HG02678 (cell line): ENCODE results near the gene ERGIC1.
A peak's percentile ranks its signal among the peaks of the same experiment; 100 is the strongest.

Experiments used
- ATAC-seq: cut with Tn5 transposase; IDR thresholded peaks from one replicate; pipeline ENCODE4 v1.9.1; 2021; ENCODE audit warnings: mild to moderate bottlenecking, moderate library complexity; ENCODE audit not compliant: unreplicated experiment

Gene ERGIC1

DNA sequence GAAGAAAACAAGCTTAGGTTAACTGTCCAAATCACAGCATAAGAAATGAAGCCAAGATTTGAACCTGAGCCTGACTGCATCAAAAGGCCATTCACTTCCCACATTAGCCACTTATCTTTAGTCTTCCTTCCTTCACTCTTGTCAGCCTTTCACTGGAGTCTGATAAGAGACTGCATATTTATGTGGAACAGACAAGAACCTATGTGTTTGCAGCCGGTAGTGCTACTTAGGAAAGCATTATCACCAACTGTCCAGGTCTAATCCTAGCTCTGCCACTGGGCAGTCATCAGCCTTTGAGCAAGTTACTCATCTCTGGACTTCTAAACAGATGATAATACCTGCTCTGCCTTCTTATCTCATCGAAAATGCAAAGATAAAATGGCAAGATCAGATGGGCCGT, 137.4 kb downstream of the ERGIC1 start:
- ATAC-seq: no peak

DNA sequence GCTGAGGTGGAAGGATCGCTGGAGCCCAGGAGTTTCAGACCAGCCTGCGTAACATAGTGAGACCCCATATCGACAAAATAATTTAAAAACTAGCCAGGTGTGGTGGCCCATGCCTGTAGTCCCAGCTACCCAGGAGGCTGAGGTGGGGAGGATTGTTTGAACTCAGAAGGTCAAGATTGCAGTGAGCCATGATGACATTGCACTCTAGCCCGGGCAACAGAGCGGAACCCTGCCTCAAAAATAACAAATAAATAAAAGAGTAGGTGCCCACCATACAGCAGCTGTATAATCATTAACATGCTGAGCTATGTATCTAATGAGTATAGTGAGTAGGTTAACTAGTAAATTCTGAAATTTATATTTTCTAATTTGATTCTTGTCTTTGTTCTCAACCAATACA, 138.5 kb downstream of the ERGIC1 start:
- no peak for ATAC-seq

DNA sequence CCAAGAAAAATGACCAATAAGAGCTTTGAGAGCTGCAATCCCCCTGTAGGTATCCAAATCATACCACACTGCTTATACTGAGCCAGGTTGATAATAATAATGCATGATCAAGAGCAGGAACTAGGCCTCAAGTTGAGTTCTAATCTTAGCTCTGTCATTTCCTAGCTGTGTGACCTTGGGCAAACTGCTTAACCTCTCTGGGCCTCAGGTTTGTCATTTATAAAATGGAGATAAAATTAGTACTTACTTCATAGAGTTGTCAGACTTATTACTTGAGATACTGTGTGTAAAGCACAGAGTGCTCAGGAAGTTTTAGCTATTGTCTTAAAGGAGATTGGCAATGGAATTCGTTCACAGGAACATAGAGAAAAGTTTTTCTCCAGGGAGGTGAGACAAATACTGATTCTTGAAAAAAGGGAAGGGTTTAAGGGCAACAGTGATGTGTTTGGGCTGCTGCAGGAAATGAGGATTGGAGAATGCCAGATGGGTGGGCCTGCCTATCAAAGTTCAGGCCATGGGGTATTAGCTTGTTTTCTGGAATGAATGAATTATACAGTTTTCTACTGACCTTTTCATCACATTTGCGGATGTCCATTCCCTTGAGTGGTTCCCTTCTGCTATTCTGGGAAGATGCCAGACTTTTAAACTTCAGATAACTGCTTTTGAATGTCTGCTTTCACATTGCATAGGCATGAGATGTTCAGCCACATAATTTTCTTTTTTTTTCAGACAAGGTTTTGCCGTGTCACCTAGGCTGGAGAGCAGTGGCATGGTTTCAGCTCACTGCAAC, 139.3 kb downstream of the ERGIC1 start:
- no peak for ATAC-seq

DNA sequence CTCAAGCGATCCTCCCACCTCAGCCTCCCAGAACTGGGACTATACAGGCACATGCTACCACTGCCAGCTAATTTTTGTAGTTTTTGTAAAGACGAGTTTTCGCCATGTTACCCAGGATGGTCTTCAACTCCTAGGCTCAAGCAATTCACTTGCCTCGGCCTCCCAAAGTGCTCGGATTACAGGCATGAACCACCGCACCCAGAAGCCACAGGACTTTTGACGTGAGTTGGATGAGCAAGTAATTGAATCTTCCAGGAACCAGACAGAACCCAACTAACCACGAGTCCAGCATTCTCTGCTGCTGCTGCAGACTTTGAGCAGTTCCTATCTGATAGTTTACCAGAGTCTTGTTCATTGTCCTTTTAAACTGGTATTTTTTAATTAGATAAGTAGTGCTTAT, 139.9 kb downstream of the ERGIC1 start:
- no peak for ATAC-seq

DNA sequence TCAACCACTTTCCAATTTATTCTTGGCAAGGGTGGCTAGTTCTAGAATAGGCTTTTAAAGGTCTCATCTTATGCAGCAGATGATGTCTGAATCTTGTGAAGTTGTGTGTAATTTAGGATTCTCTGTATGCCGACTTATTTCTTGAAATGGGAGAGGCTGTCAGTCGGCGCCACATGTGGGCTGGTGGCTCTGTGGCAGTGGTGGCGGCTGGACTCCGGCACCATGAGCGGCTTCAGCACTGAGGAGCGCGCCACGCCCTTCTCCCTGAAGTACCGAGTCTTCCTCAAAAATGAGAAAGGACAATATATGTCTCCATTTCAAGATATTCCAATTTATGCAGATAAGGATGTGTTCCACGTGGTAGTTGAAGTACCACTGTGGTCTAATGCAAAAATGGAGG, 141.2 kb downstream of the ERGIC1 start:
- ATAC-seq: no peak

DNA sequence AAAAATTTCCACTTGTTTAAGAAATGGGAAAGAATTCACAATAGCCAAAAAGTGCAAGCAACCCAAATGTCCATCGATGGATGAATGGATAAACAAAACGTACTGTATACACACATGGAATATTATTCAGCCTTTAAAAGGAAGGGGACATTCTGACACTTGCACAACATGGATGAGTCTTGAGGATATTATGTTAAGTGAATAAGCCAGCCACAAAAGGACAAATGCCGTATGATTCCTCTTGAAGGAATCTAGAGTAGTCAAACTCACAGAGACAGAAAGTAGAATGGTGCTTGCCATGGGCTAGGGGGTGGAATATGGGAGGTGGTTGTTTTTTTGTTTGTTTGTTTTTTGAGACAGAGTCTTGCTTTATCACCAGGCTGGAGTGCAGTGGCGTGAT, 145.7 kb downstream of the ERGIC1 start:
- no peak for ATAC-seq

DNA sequence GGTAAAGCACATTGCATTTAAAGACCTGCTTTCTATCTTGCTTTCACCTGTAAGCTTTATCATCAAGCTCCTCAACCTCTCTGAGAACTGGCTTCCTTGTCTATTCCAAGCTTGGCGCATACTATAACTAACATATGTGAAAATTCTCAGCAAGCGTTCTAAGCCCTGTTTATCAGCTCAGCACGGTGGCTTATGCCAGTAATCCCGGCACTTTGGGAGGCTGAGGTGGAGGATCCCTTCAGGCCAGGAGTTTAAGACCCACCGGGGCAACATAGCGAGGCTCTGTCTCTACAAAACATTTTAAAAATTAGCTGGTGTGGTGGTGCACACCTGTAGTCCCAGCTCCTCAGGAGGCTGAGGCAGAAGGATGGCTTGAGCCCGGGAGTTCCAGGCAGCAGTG, 147.9 kb downstream of the ERGIC1 start:
- ATAC-seq: no peak

DNA sequence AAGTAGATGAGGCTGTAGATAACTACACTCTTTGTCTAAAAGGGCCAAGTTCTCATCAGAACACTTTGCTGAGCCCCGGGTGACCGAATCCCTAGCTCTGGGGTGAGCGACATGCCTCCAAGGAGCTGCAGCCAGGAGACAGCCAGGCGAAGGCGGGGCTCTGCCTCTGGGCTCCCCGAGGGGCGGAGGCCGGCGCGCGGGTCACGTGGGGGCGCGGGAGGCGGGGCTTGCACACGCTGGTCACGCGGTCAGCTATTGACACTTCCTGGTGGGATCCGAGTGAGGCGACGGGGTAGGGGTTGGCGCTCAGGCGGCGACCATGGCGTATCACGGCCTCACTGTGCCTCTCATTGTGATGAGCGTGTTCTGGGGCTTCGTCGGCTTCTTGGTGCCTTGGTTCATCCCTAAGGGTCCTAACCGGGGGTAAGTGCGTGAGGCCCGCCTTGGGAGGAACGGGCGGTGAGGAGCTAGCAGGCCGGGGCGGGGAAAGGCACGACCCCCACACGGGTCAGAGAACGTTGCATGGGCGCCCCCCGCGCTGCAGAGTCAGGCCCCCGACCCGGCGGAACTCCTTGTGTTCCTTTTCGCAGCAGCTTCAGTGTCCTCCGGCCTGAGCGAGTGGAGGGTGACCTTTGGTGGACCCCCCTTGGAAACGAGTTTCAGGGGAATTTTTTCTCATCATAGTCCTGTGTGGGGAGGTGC, 149.6 kb downstream of the ERGIC1 start, which contains the start of gene ATP6V0E1:
ATP6V0E1 (plus strand) TSS at position 230 of the 702 bp plus-strand sequence; CDS start at position 320, 90 bp downstream.
- peak; percentile 86 for ATAC-seq

DNA sequence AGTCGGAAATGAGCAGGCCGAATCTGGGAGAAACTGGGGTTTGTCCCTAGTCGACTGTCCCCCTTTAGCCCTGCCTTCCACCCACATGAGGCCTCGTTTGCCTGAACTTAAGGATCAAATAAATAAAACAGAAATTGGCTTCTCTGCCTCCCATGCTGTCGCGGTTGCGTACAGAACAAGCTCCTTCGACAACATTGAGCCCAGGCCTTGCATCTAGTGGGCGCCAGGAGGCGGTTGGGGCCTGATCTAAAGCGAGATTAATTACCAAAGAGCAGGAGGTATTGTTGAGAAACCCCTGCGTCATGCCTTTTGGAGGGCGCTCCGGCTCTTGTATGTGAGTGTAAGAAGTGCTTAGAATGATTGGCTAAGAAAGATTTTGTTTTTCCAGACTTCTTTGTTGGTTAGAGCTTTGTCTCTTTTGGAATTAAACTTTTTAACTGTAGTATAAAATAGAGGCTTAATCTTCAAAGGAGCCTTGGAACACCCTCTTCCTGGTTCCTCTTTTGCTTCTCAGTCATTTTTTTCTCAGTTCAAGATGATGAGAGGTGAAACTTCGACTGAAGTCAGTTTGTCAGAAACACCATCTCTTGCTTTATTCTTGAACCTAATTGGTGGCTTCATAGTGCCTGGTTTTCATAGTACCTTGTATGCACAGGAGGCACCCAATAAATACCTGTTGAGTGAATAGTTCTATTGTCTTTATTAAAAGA, 150.3 kb downstream of the ERGIC1 start:
- ATAC-seq: peak; percentile 60

DNA sequence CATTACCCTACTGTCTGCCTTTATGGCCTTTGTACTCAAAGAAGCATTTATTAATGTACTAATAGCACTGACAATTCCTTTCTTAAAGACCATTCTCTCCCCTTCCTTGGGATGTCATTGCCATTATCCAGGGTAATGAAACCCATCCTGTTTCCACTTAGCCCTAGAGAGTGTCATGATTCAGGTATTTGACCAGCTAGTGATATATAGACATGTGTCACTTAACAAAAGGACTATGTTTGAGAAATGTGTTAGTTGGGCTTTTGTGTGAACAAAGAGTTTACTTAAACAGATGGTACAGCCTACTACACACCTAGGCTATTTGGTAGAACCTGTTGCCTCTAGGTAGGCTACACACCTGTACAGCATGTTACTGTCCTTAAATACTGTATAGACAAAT, 151.5 kb downstream of the ERGIC1 start:
- ATAC-seq: no peak

DNA sequence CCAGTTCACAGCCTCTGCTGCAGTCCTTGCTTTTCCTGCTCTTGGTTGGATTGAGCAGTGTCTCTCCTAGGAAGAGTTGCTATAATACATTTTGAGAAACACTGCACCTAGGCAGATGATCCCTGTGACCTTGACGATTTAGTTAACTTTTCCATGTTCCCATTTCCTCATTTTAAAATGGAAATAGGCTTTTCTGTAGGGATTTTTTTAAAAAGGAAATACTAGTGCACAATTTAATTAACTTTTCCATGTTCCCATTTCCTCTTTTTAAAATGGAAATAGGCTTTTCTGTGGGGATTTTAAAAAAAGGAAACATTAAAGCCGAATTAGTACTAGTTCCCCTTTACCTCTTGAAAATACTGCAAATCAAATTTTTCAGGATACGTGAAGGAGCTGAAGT, 154.2 kb downstream of the ERGIC1 start:
- no peak for ATAC-seq

DNA sequence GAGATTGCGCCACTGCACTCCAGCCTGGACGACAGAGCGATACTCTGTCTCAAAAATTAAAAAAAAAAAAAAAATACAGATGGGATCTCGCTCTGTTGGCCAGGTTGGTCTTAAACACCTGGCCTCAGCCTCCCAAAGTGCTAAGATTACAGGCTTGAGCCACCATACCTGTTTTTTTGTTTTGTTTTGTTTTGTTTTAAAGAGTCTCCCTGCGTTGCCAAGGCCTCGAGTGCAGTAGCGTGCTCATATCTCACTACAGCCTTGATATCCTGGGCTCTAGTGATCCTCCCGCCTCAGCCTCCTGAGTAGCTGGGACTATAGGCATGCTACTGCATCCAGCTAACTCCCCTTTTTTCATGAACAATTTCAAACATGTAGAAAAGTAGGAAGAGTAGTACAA, 156.7 kb downstream of the ERGIC1 start:
- no peak for ATAC-seq

DNA sequence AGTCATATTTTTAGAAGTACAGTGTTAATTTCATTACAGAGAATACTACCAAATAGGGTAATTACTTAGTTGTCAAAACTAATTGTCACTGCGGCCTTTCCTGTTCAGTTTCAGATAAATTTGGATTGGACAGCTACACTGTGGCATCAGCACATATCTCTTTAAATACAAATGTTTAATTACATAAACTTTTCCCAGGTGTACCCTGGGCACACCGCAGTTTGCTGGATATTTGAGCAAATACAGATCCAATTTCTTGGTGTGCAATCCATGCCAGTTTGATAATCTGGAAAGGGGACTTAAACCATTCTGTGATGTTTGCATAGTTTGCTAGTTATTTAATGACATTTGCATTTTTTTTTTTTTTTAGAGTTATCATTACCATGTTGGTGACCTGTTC, 160.4 kb downstream of the ERGIC1 start:
- ATAC-seq: no peak

DNA sequence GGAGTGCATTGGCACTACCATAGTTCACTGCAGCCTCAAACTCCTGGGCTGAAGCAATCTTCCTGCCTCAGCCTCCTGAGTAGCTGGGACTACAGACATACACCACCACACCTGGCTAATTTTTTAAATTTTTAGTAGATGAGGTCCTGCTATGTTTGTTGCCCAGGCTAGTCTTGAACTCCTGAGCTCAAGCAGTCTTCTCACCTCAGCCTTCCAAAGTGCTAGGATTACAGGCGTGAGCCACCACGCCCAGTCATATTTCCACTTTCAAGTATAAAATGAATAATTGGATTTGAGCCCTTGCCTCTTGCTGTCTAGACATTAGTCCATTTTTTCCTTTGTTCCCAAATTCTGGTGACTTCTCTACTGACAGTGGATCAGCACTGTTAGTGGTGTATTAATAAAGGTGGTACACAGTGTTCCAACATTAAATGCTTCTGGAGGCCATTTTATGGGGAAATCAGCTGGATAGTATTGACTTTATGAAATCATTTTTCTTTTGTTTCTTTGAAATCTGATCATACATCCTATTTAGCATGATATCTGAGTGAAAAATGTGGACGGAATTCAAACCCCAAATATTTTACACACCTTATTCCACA, 165.4 kb downstream of the ERGIC1 start:
- no peak for ATAC-seq

DNA sequence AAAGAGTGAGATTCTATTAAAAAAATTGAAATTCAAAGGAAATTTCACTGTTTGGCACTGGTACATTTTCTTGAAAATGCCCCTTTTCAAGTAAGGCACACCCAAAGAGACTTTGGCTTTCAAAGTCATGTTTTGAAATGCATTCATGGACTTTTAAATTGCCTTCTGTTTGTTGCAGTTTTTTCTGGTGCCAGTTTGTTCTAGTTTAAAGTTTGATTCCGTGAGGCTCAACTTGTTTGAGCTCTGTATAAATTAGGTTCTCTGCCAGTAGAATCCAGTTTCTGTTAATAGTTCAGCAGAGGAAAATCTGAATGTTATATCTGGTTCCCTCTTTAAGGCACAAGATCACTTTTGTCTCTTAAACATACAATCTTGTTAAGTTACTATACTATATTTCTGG, 165.9 kb downstream of the ERGIC1 start:
- ATAC-seq: no peak

DNA sequence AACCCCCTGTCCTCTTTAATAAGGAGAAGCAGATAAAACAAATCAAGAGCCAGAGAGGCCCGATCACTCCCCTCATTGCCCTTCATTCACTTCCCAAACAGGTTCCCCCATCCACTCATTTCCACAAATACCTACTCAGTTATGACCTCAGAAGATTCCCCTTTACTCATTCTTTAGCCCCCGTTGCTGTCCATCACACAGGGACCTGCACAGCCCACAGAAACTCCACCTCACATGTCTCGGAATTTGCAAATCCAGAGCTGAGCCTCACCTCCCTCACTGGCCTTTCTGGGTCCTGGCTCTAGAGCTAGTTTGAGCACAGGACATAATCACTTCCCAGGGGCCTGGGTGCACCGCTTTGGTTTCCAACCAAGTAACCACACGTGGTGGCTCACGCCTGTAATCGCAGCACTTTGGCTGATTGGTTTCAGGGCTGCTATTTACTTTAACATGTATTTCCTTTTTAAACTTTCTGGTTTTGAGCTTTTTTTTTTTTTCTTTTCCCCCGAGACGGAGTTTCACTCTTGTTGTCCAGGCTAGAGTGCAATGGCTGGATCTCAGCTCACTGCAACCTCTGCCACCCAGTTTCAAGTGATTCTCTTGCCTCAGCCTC, 167.3 kb downstream of the ERGIC1 start:
- ATAC-seq: peak; percentile 87
